Neural cell (in vitro differentiated cells): ENCODE results near the gene SCD. TPM values are rescaled to one million over a fixed set of nuclear protein-coding genes. Genes with fewer than 3 reads are reported as not detected.

Experiments used
- H2AFZ ChIP-seq: fragments of 200-600, 300-800 bp; sonication (generic), shearing (Covaris generic); 2 replicates; pipeline ENCODE4 v1.6.0; 2014; ENCODE audit warnings: low read depth, mild to moderate bottlenecking, antibody characterized with exemption, low read length, moderate library complexity
- H3F3A ChIP-seq: fragments of 200-600 bp; shearing (Covaris generic); 2 replicates; pipeline ENCODE4 v1.6.1; 2016; ENCODE audit warnings: mild to moderate bottlenecking, moderate library complexity, mixed read lengths, antibody characterized with exemption, low read length; ENCODE audit not compliant: insufficient read depth, poor library complexity, severe bottlenecking
- H3K27ac ChIP-seq: fragments of 200-600, 300-800 bp; sonication (generic), shearing (Covaris generic); 2 replicates; pipeline ENCODE4 v1.5.1; 2014; ENCODE audit warnings: mild to moderate bottlenecking, low read length, moderate library complexity
- H3K27me3 ChIP-seq: fragments of 300-800, 200-600 bp; sonication (generic), shearing (Covaris generic); 2 replicates; pipeline ENCODE4 v1.6.0; 2014; ENCODE audit warnings: mild to moderate bottlenecking, low read depth, low read length, moderate library complexity; ENCODE audit not compliant: insufficient read depth
- H3K36me3 ChIP-seq: fragments of 300-800, 200-600 bp; sonication (generic), shearing (Covaris generic); 2 replicates; pipeline ENCODE4 v1.5.1; 2014; ENCODE audit warnings: mild to moderate bottlenecking, antibody characterized with exemption, low read length, moderate library complexity; ENCODE audit not compliant: insufficient read depth
- H3K4me2 ChIP-seq: fragments of 300-800, 200-600 bp; sonication (generic), shearing (Covaris generic); 2 replicates; pipeline ENCODE4 v1.6.0; 2014; ENCODE audit warnings: mild to moderate bottlenecking, low read length
- H3K4me3 ChIP-seq: fragments of 300-800, 200-600 bp; sonication (generic), shearing (Covaris generic); 2 replicates; pipeline ENCODE4 v1.5.1; 2014; ENCODE audit warnings: mild to moderate bottlenecking, low read length, moderate library complexity
- H3K79me2 ChIP-seq: fragments of 200-600 bp; shearing (Covaris generic); replicated peaks from 2 replicates; pipeline ENCODE4 v1.6.0; 2014; ENCODE audit warnings: mild to moderate bottlenecking, low read length, moderate library complexity; ENCODE audit not compliant: insufficient read depth
- H3K9ac ChIP-seq: fragments of 300-800, 200-600 bp; sonication (generic), shearing (Covaris generic); 2 replicates; pipeline ENCODE4 v1.6.1; 2016; ENCODE audit warnings: mild to moderate bottlenecking, low read length, mixed read lengths
- H3K9me2 ChIP-seq: fragments of 200-600 bp; shearing (Covaris generic); 2 replicates; pipeline ENCODE4 v1.6.1; 2016; ENCODE audit warnings: mild to moderate bottlenecking, low read length, mixed read lengths; ENCODE audit not compliant: insufficient read depth
- H3K9me3 ChIP-seq: fragments of 200-600, 300-800 bp; sonication (generic), shearing (Covaris generic); 2 replicates; pipeline ENCODE4 v1.6.1; 2016; ENCODE audit warnings: mild to moderate bottlenecking, mixed run types, low read length, moderate library complexity, mixed read lengths
- H4K20me1 ChIP-seq: fragments of 200-600 bp; shearing (Covaris generic); 2 replicates; pipeline ENCODE4 v1.6.1; 2016; ENCODE audit warnings: mild to moderate bottlenecking, mixed run types; ENCODE audit not compliant: insufficient read depth
- CTCF ChIP-seq: fragments of 450-650 bp; IDR thresholded peaks from 2 replicates; pipeline ENCODE4 v1.5.1; 2014; ENCODE audit warnings: antibody characterized with exemption, mild to moderate bottlenecking, moderate library complexity; ENCODE audit not compliant: poor library complexity, severe bottlenecking
- EP300 ChIP-seq: fragments of 450-650 bp; conservative IDR thresholded peaks from 2 replicates; pipeline ENCODE4 v1.6.1; 2014; ENCODE audit warnings: antibody characterized with exemption, mild to moderate bottlenecking, moderate library complexity; ENCODE audit not compliant: poor library complexity, severe bottlenecking
- EZH2 ChIP-seq: fragments of 200-600, 300-800 bp; shearing (Covaris generic), sonication (generic); IDR thresholded peaks from 2 replicates; pipeline ENCODE4 v1.6.1; 2014; ENCODE audit warnings: antibody characterized with exemption, low read length, borderline replicate concordance, mild to moderate bottlenecking; ENCODE audit not compliant: insufficient read depth, poor library complexity, severe bottlenecking
- MXI1 ChIP-seq: fragments of 450-650 bp; conservative IDR thresholded peaks from 2 replicates; pipeline ENCODE4 v1.6.1; 2014; ENCODE audit warnings: antibody characterized with exemption, mild to moderate bottlenecking; ENCODE audit not compliant: poor library complexity, severe bottlenecking
- POLR2AphosphoS5 ChIP-seq: IDR thresholded peaks from 2 replicates; pipeline ENCODE4 v1.6.1; 2012
- RAD21 ChIP-seq: fragments of 450-650 bp; conservative IDR thresholded peaks from 2 replicates; pipeline ENCODE4 v1.6.1; 2014; ENCODE audit warnings: antibody characterized with exemption, mild to moderate bottlenecking, moderate library complexity
- REST ChIP-seq: IDR thresholded peaks from 2 replicates; pipeline ENCODE4 v1.6.1; 2012; ENCODE audit warnings: borderline replicate concordance
- SMC3 ChIP-seq: fragments of 450-650 bp; conservative IDR thresholded peaks from 2 replicates; pipeline ENCODE4 v1.6.1; 2014; ENCODE audit warnings: antibody characterized with exemption, mild to moderate bottlenecking, moderate library complexity; ENCODE audit not compliant: poor library complexity
- TAF1 ChIP-seq: IDR thresholded peaks from 2 replicates; pipeline ENCODE4 v1.6.1; 2012; ENCODE audit warnings: low read depth
- polyA plus RNA-seq: library from polyadenylated mRNA; depleted of rRNA; stranded (reverse); fragments of >200 nt; gene quantifications from 2 replicates; pipeline ENCODE4 v1.2.3, GENCODE V29; 2014

The SCD gene
- polyA plus RNA-seq, 1 donor from 2014 or later, result 82.9 TPM

GRCh38 chr10:100311298-100311697, 35.7 kb upstream of the SCD start:
- no peak overlapping the region for H2AFZ ChIP-seq
- H3K27ac ChIP-seq, result no peak overlapping the region
- TF ChIP-seq TAF1 (no peak), REST (no peak), EP300 (no peak), RAD21 (no peak), CTCF (no peak), POLR2AphosphoS5 (no peak), SMC3 (no peak), EZH2 (no peak), MXI1 (no peak)
- H3K9me3 ChIP-seq, result no peaks in the 10 kb centered on the region
- no peaks in the 10 kb centered on the region for H3K36me3 ChIP-seq
- H3K79me2 ChIP-seq, result no peaks in the 10 kb centered on the region
- no peak overlapping the region for H3K4me2 ChIP-seq
- H3F3A ChIP-seq, result no peaks in the 10 kb centered on the region
- no peaks in the 10 kb centered on the region for H3K9me2 ChIP-seq
- H3K9ac ChIP-seq, result no peak overlapping the region
- H3K27me3 ChIP-seq, result no peaks in the 10 kb centered on the region
- no peak overlapping the region for H3K4me3 ChIP-seq
- H4K20me1 ChIP-seq, result no peaks in the 10 kb centered on the region

GRCh38 chr10:100315615-100316014, 31.4 kb upstream of the SCD start:
- no peaks in the 10 kb centered on the region for H3K27me3 ChIP-seq
- H3K27ac ChIP-seq, result no peak overlapping the region
- H3K9me3 ChIP-seq, result no peaks in the 10 kb centered on the region
- H2AFZ ChIP-seq, result no peak overlapping the region
- no peak overlapping the region for H3K4me3 ChIP-seq
- H3K4me2 ChIP-seq, result no peak overlapping the region
- no peaks in the 10 kb centered on the region for H3K9me2 ChIP-seq
- no peaks in the 10 kb centered on the region for H3K36me3 ChIP-seq
- no peaks in the 10 kb centered on the region for H3K79me2 ChIP-seq
- H3K9ac ChIP-seq, result no peak overlapping the region
- no peaks in the 10 kb centered on the region for H4K20me1 ChIP-seq
- no peak for TF ChIP-seq REST
- H3F3A ChIP-seq, result no peaks in the 10 kb centered on the region
